Measurements from ENCODE around the gene BRF1.
"Not testable (repeated sequence)": the region's sequence is repeated elsewhere in the genome, so short reads cannot be mapped to it uniquely, and the experiment has no call there.

Gene BRF1

DNA sequence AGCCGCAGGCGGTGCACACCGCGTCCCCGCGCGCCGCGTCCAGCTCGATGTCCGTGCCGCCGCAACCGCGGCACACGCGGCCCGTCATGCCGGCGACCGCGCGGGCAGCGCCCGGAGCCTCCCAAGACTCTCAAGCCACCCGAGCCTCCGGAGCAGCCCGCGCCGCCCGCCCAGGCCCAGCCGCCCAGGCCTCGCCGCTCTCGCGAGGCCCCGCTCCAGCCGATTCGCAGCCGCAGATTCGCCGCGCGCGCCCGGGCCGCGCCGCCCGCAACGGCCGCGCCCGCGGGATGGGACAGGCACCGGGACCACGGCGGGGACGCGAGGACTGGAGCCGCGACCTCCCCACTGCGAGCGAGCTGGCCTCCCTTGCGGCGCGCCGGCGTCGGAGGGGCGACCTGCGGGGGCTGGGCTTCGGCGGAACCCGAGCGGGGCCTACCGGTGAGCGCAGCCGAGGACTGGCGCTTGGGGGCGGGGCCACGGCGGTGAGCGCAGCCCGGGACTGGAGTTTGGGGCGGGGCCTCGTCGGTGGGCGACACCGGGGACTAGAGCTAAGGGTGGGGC is at the start of gene BRF1:
Gene BRF1, minus strand, starts transcription at position 460 of the 561 bp plus-strand sequence. Its CDS starts 372 bp downstream, at position 88.
- in situ Hi-C loops (cut with HindIII; ENCODE audit: low sequenced_read_pairs) = no loop called here

- in situ Hi-C loops (cut with HindIII; ENCODE audit: low sequenced_read_pairs) = loop anchor here (10.0 to 25.0 kb wide), 3 partner anchors 163 to 295 kb away; partner anchors contain the start of gene NUDT14
Measured at GRCh38 chr14:105349992-105350391, 49.2 kb upstream of the BRF1 start.

- in situ Hi-C loops (cut with HindIII; ENCODE audit: low sequenced_read_pairs) = no loop called here
Measured at GRCh38 chr14:105348945-105349699, 48.3 kb upstream of the BRF1 start.

- in situ Hi-C loops (cut with HindIII; ENCODE audit: low sequenced_read_pairs) = no loop called here
Measured at GRCh38 chr14:105348169-105348944, 47.6 kb upstream of the BRF1 start.

- in situ Hi-C loops (cut with HindIII; ENCODE audit: low sequenced_read_pairs) = no loop called here
Measured at GRCh38 chr14:105347587-105347968, 46.8 kb upstream of the BRF1 start.

- in situ Hi-C loops (cut with HindIII; ENCODE audit: low sequenced_read_pairs) = no loop called here
Measured at GRCh38 chr14:105346876-105347586, 46.2 kb upstream of the BRF1 start.

GRCh38 chr14:105346200-105346533 is 45.4 kb upstream of the BRF1 start:
- in situ Hi-C loops (cut with HindIII; ENCODE audit: low sequenced_read_pairs) = no loop called here

GRCh38 chr14:105343194-105343593 is 42.4 kb upstream of the BRF1 start:
- in situ Hi-C loops (cut with HindIII; ENCODE audit: low sequenced_read_pairs) = no loop called here

- in situ Hi-C loops (cut with HindIII; ENCODE audit: low sequenced_read_pairs) = no loop called here
Measured at GRCh38 chr14:105340821-105341733, 40.3 kb upstream of the BRF1 start.

DNA sequence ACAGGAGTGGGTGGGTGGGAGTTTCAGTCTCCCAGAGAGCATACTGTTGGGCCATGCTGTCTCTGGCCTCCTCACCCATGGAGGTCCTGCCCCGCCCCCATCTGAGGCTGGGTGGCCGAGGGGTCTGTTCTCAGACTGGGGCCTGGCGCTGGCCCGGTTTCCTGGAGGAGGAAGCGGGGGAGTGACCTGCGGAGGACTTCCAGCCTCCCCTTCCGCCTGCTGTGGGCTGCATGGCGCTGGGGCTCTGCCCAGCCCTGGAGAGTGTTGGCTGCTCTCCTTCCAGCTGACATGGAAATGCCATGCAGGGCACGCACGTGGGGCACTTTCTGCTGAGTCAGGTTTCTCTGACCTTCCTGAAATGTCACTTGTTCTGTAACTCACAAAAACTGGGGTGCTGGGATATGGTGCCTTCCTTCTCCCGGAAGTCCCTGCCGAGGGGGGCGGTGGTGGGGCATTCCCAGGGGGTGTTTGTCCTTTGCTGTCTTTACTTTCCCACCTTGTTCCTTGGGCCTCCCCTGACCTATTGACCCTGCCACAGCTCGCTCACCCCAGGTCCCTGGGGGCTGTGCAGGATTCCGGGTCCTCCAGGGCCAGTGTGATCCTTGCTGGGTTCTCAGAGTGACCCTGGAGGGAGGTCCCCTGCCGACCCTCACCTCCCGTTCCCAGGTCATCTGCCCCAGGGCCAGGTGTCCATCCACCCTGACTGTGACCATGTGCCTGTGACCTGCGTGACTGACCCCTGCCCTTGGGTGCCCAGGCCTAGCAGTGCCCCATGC is 37.4 kb upstream of the BRF1 start:
- in situ Hi-C loops (cut with HindIII; ENCODE audit: low sequenced_read_pairs) = no loop called here

DNA sequence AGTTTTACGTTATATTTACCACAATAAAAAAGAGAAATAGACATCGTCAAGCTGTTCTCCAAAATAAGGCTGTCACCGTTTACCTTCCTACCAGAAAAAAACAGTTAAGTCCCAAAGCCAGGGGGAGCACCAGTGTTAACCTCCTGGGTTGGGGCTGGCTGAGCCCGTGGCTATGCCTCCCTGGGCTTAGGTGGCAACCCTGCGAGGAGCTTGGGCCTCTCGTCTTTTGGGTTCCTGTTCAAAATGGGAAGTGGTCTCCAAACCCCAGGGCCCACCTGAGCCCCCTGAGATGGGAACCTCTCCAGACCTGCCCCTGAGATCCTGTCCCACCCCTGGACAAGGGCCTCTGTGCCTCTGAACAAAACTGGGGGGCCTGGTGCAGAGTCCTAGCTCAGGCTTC is 36.6 kb upstream of the BRF1 start:
- in situ Hi-C loops (cut with HindIII; ENCODE audit: low sequenced_read_pairs) = no loop called here

- in situ Hi-C loops (cut with HindIII; ENCODE audit: low sequenced_read_pairs) = no loop called here
Measured at GRCh38 chr14:105336477-105337287, 35.9 kb upstream of the BRF1 start.

- in situ Hi-C loops (cut with HindIII; ENCODE audit: low sequenced_read_pairs) = no loop called here
Measured at GRCh38 chr14:105335735-105336476, 35.1 kb upstream of the BRF1 start.

DNA sequence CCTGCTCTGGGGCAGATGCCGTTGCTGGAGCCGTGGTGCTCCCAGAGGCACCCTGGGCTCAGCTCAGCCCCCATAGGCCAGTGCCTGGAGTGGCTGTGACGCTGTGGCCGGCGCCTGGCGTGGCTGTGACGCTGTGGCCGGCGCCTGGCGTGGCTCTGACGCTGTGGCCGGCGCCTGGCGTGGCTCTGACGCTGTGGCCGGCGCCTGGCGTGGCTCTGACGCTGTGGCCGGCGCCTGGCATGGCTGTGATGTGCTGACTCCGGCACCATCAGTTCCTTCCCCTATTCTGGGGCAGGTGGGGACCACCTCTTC is 34.4 kb upstream of the BRF1 start:
- in situ Hi-C loops (cut with HindIII; ENCODE audit: low sequenced_read_pairs) = not testable (repeated sequence)

DNA sequence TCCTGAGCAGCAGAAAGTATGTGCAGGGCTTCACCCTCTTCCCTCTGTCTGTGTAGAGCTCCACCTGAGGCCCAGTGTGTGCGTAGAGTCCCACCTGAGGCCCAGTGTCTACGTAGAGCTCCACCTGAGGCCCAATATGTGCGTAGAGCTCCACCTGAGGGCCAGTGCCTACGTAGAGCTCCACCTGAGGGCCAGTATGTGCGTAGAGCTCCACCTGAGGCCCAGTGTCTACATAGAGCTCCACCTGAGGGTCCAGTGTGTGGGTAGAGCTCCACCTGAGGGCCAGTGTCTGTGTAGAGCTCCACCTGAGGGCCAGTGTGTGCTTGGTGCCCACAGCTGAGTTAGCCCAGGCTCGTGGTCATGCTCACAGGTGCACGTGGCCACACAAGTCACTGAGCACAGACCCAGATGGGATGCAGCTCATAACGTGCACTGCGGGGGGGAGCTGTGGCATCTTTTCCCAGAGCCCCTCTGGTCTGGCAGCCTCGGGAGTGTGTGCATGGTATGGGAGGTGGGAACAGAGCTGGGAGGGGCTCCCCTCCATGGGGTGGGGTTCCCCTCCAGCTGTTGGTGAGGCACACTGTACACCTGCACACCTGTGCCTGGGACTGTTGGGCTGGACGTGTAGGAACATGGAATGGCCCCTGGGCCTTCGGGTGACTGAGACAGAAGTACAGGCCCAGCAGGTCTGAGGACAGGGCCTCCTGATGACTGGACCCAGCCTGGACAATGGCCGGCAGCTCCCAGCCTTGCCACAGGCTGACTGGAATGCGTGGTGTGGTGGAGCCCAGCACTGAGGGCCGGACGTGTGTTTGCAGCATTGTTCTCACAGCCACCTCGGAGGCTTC is 33.8 kb upstream of the BRF1 start:
- in situ Hi-C loops (cut with HindIII; ENCODE audit: low sequenced_read_pairs) = no loop called here

- in situ Hi-C loops (cut with HindIII; ENCODE audit: low sequenced_read_pairs) = no loop called here
Measured at GRCh38 chr14:105333613-105334364, 33.0 kb upstream of the BRF1 start.
